Gastrocnemius medialis (tissue), 4 donors: ENCODE results near the gene ACVR1.

Experiments used
- CTCF ChIP-seq, 5 experiments: fragments of 450-650 bp in 3 of 5; fragments of 200-600 bp in 2 of 5; sonication (generic) in 2 of 5; IDR thresholded peaks in 4 of 5; conservative IDR thresholded peaks in 1 of 5; 1 replicate in 4 of 5; 2 replicates in 1 of 5; pipeline ENCODE4 v1.5.1; 2016 to 2019; ENCODE audit warnings: antibody characterized with exemption in 5 of 5, mild to moderate bottlenecking in 3 of 5, moderate library complexity in 3 of 5
- POLR2A ChIP-seq, 2 donors: fragments of 450-650 bp; IDR thresholded peaks; one replicate each; pipeline ENCODE4 v1.6.1; 2017; ENCODE audit warnings: antibody characterized with exemption in 2 of 2, mild to moderate bottlenecking in 2 of 2, moderate library complexity in 2 of 2

- TF ChIP-seq CTCF (IDR thresholded peaks at IDR 0.05 in 4 of 5, conservative IDR thresholded peaks at IDR 0.05 in 1 of 5) (no peak), POLR2A (IDR thresholded peaks at IDR 0.05) (no peak)
These were observed 29.0 kb upstream of the ACVR1 start for GRCh38 chr2:157905092-157905491.
